Dedifferentiated amniotic fluid mesenchymal stem cell (primary cell): ENCODE data around the gene SMIM1.
"Not testable (repeated sequence)": the region's sequence is repeated elsewhere in the genome, so short reads cannot be mapped to it uniquely, and the experiment has no call there.

Experiments
- DNase-seq: peaks from one replicate; pipeline ENCODE4 v3.0.0-alpha.2; 2016; ENCODE audit errors: extremely low spot score

Gene SMIM1

GRCh38 chr1:3796215-3797061 lies 23.9 kb downstream of the SMIM1 start, which contains the start of gene LRRC47:
TSS of gene LRRC47 (minus strand) at chr1:3796498. CDS start at chr1:3796476, 22 bp downstream.
- DNase-seq = peak; percentile 73

DNA sequence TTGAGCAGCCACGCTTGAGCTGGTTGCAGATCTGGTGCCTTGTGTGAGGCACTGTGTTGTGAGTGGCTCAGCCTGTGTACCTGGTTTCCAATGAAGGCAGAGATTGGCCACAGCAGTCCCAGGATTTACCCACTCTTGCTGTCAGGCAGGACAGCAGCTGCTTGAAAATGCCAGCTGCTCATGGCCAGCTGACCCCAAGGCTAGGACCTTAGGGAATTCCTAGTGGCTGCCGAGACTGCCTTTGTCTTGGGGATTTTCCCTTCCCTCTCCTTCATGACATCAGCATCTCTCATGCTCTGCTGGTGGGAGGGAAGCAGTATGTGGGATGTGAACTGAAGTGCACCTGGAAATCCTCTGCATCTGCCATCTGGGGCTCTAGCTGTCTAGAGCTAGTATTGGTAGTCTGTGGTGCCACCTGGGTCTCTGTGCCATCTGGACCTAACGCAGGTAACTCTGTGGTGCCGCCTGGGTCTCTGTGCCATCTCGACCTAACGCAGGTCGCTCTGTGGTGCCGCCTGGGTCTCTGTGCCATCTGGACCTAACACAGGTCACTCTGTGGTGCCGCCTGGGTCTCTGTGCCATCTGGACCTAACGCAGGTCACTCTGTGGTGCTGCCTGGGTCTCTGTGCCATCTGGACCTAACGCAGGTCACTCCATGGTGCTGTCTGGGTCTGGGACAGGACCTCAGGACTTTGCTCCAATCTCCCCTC lies 27.6 kb downstream of the SMIM1 start:
- DNase-seq = no peak

DNA sequence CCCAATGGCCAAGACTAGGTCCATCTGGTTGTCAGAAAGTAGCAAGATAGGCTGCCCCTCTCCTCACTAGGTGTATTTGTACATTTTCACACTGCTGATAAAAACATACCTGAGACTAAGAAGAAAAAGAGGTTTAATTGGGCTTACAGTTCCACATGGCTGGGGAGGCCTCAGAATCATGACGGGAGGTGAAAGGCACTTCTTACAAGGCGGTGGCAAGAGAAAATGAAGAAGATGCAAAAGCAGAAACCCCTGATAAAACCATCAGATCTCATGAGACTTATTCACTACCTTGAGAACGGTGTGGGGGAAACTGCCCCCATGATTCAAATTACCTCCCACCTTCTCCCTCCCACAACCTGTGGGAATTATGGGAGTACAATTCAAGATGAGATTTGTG lies 28.2 kb downstream of the SMIM1 start:
- not testable (repeated sequence) for DNase-seq

GRCh38 chr1:3803905-3804626 lies 31.5 kb downstream of the SMIM1 start:
- no peak for DNase-seq

DNA sequence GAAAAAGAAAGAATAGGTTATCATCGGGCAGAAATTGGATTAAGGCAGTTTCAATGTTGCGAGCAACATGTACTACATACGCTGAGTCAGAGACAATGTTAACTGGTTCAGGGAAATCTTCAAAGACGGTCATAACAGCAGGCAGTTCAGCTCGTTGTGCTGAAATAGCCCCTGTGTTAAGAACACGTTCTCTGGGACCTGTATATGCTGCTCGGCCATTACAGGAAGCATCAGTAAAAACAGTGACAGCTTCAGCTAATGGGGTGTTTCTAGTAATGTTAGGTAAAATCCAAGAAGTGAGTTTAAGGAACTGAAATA lies 32.0 kb downstream of the SMIM1 start:
- DNase-seq = not testable (repeated sequence)

DNA sequence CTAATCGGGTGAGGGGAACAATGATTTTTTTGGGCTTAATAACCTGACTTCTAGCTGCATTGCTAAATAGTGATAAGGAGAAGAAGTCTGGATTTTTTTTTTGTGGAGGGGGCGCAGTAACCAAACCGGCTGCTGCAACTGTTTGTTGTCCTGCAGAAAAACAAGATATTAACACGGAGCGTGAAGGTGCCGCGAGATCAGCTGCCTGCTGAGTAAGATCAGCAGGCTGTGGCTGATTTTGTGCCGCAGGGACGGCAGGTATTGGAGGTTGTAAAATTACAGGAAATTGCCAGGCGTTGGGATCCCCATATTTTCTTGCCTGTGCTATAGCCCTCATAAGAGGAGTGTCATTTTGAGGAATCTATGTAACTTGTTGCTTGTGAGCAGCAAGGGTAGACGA lies 32.5 kb downstream of the SMIM1 start:
- DNase-seq = no peak

GRCh38 chr1:3807769-3808168 lies 35.2 kb downstream of the SMIM1 start:
- DNase-seq = no peak

GRCh38 chr1:3809680-3810079 lies 37.1 kb downstream of the SMIM1 start:
- DNase-seq = no peak

- DNase-seq = not testable (repeated sequence)
Observed at GRCh38 chr1:3810149-3810761, 37.7 kb downstream of the SMIM1 start.

GRCh38 chr1:3811595-3811911 lies 39.0 kb downstream of the SMIM1 start:
- DNase-seq = no peak

- DNase-seq = no peak
Observed at GRCh38 chr1:3814065-3814464, 41.5 kb downstream of the SMIM1 start.

- DNase-seq = no peak
Observed at GRCh38 chr1:3814771-3815561, 42.4 kb downstream of the SMIM1 start.

DNA sequence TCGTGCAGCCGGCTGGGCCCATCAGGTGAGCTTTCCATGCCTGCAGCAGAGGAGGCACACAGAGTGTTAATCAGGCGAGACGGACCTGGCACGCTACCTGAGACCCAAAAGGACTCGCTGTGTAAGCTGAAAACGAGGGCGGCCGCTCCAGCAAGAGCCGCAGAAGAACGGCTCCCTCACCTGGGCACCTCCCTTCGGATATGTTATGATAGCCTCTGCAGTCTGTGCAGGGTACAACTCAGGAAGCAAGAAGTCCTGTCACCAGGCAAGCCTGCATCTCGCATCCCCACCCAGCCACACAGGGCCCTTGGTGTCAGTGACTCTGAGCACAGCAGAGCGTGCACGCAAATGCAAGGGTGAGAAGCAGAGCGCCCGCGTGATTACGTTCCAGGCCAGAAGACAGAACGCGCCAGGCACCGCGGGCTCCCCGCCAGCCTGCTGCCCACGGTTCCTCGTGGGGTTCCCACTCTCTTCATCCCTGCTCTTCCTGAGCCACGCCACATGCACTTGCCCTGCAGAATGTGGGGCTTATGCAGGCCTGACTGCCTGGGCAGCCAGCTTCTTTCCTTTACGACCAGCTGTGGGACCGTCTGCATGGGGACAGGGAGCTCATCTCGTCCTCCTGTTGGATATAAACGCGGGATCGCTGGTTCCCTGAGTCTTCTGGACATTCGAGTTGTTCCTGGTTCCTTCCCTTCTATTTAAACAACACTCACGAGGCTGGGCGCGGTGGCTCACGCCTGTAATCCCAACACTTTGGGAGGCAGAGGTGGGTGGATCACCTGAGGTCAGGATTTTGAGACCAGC lies 44.0 kb downstream of the SMIM1 start:
- no peak for DNase-seq

DNA sequence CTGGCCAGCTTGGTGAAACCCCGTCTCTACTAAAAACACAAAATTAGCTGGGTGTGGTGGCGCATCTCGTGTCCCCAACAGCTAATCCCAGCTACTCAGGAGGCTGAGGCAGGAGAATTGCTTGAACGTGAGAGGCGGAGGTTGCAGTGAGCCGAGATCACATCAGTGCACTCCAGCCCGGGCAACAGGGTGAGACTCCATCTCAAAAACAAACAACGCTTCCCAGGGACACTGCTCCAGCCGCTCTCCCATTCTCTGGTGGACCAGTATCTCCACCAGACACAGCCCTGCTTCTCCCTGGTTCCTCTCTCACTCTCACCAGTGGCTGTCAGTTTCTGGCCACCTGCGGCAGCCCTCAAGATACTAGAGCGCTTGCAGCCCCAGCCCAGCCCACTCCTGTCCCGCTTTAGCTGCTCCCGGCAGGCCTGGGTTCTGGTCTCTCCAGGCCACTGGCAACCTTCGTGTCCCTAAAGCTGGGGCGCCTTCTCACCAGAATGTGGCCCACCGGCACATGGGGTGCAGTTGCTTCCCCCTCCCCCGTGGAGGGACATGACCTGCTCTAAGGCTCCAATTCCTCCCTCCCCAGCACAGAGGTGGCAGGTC lies 44.7 kb downstream of the SMIM1 start:
- DNase-seq = no peak

DNA sequence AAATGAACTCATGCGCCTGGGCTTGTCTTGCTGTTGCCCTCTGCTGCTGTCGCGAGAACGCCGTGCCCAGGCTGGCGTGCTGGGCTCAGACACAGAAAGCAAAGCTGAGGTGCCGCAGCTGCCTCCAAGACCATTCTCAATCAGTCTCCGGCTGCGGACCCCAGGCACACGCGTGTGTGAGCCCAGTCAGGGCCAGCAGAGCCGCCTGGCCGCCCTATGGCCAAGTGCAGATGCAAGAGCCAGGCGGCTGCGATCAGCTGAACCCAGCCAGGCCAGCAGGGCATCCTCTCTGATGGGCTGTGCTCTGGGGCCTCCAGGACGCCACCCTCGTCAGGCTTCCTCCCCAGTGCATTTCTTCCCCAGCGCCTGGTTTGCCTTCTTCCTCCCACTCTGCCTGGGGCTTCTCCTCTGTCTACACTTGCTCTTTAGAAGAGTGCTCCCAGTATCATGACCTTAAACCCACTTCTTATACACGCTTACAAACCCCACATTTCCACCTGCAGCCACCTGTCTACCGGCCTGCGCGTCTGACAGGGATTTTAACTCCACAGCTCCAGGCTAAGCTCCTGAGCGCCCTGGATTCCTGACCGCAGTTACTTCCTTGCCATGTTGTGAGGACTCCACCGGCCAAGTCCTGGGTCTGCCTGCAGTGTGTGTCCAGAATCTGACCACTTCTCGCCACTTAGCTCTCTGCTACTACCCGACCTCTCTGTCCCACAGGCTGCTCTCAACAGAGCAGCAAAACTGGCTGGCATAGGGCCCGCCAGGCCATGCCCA lies 45.5 kb downstream of the SMIM1 start:
- no peak for DNase-seq

DNA sequence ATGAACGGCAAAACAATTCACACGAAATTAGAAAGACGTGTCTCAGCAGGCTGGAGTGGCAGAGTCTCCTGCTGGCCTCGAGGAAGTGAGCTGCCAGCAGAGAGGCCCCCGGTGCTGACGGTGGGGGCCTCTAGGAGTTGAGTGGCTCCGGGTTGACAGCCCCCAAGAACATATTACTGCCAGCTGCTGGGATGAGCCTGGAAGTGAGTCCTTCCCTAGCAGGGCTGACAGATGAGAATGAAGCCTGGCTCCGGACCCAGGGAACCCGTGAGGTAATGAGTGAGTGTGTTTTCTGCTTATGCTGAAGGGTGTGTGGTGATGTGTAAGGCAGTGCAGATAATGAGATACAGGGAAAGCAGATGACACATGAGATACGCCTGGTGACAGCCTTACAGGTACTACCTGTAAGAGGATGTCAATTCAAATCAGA lies 47.2 kb downstream of the SMIM1 start:
- DNase-seq = no peak

DNA sequence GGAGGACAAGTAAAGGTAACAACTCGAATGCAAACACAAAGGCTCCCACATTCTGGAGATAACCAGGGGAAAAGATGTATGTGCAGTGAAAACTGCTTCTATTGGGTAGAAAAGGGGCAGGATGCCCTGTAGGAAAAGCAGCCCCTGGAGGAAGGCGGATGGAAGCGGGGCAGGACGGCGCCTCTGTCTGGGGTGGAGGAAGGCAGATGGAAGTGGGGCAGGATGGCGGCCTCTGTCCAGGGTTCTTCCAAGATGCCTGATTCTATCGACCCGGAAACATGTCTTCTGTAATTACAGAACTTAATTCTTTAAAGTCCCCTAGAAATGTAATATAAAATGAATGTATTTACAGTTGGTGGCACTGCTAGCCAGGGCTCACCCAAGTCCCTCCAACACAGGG lies 47.8 kb downstream of the SMIM1 start:
- no peak for DNase-seq

DNA sequence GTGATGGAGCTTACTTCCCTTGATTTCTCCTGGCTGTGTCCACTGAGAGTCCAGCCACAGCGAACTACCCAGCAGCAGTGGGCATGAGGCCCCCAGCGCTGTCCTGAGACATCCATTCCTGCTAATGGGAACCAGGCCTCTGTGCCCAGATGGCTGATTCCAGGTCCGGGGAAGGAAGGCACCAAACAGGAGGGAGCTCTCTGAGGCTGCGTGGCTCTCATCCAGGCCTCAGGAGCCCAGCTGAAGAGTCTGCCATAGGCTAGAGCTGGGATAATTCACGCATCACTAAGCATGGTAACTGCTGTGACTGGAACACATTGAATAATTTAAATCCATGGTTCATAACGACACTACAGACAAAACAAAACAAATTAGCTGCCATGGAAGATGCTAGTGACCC lies 48.5 kb downstream of the SMIM1 start:
- DNase-seq = no peak

DNA sequence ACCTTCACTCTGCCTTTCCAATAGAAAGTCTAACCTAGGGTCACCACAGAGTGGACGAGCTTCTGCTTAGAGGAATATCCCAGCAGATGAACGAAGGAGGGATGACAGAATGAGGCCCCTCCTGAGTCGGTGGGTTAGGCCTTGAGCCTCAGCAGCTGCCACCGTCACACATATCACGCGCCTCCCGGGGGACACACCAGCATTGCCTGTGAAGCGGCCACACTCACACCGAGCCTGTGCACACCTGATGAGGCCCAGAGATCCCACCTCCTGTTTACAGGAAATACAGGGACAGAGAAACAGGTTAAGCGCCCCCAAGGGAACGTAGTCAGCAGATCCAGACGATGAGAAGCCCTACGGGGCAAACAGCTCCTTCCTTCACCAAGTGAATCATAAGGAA lies 48.9 kb downstream of the SMIM1 start:
- no peak for DNase-seq
